HepG2 (cell line): Measurements from ENCODE around the gene TLN1. TPM values are rescaled to one million over a fixed set of nuclear protein-coding genes. Genes with fewer than 3 reads are reported as not detected.

ENCODE experiments used
- DMAP1 ChIP-seq: IDR thresholded peaks from 2 replicates; pipeline ENCODE4 v1.6.1; 2016
- ELF3 ChIP-seq: IDR thresholded peaks from 2 replicates; pipeline ENCODE4 v1.6.1; 2016; ENCODE audit warnings: missing genetic modification reagents, missing compliant biosample characterization
- FLYWCH1 ChIP-seq: sonication (generic); formaldehyde crosslinking; IDR thresholded peaks from 2 replicates; pipeline ENCODE4 v1.8.1; 2023; ENCODE audit warnings: mild to moderate bottlenecking, missing genetic modification reagents
- FOXA1 ChIP-seq, 2 experiments: fragments of 450-650 bp in 1 of 2; sonication (generic) in 1 of 2; formaldehyde crosslinking in 1 of 2; IDR thresholded peaks; 2 replicates each; pipeline versions ENCODE4 v1.4.0 to v1.6.1; 2016 to 2020; ENCODE audit warnings: missing genetic modification reagents in 1 of 2
- GLMP ChIP-seq: sonication (generic); formaldehyde crosslinking; IDR thresholded peaks from 2 replicates; pipeline ENCODE4 v1.9.0; 2021; ENCODE audit warnings: missing genetic modification reagents, mild to moderate bottlenecking, borderline replicate concordance
- JDP2 ChIP-seq: sonication (generic); formaldehyde crosslinking; IDR thresholded peaks from 2 replicates; pipeline ENCODE4 v1.8.1; 2022; ENCODE audit warnings: missing genetic modification reagents, borderline replicate concordance
- JUNB ChIP-seq: sonication (generic); formaldehyde crosslinking; IDR thresholded peaks from 2 replicates; pipeline ENCODE4 v1.8.0; 2022; ENCODE audit warnings: missing genetic modification reagents, mild to moderate bottlenecking, borderline replicate concordance
- KLF13 ChIP-seq: sonication (generic); formaldehyde crosslinking; IDR thresholded peaks from 2 replicates; pipeline ENCODE4 v1.4.0; 2020; ENCODE audit warnings: mild to moderate bottlenecking, missing genetic modification reagents
- MATR3 ChIP-seq: sonication (generic); formaldehyde crosslinking; IDR thresholded peaks from 2 replicates; pipeline ENCODE4 v1.4.0; 2020; ENCODE audit warnings: missing genetic modification reagents
- NBN ChIP-seq: fragments of 450-650 bp; conservative IDR thresholded peaks from 2 replicates; pipeline ENCODE4 v1.6.1; 2017
- NFATC3 ChIP-seq: sonication (generic); formaldehyde crosslinking; IDR thresholded peaks from 2 replicates; pipeline ENCODE4 v1.5.1; 2020; ENCODE audit warnings: mild to moderate bottlenecking, missing genetic modification reagents
- PHF8 ChIP-seq: sonication (generic); formaldehyde crosslinking; IDR thresholded peaks from 2 replicates; pipeline ENCODE4 v1.5.0; 2020; ENCODE audit warnings: missing genetic modification reagents
- PPARG ChIP-seq: conservative IDR thresholded peaks from 2 replicates; pipeline ENCODE4 v1.6.1; 2016; ENCODE audit warnings: missing biosample characterization, missing genetic modification reagents
- SMAD1 ChIP-seq: sonication (generic); formaldehyde crosslinking; IDR thresholded peaks from 2 replicates; pipeline ENCODE4 v1.4.0; 2020; ENCODE audit warnings: missing genetic modification reagents, low read depth, mild to moderate bottlenecking, borderline replicate concordance
- SOX5 ChIP-seq: IDR thresholded peaks from 2 replicates; pipeline ENCODE4 v1.6.1; 2016; ENCODE audit warnings: borderline replicate concordance
- STAG1 ChIP-seq: sonication (generic); formaldehyde crosslinking; IDR thresholded peaks from 2 replicates; pipeline ENCODE4 v1.4.0; 2020; ENCODE audit warnings: missing genetic modification reagents
- TCF12 ChIP-seq, 2 experiments: fragments of 450-650 bp in 1 of 2; sonication (generic) in 1 of 2; formaldehyde crosslinking in 1 of 2; IDR thresholded peaks; 2 replicates each; pipeline versions ENCODE4 v1.6.1 to v1.8.0; 2017 to 2022; ENCODE audit warnings: antibody characterized with exemption in 1 of 2, mild to moderate bottlenecking in 1 of 2, missing genetic modification reagents in 1 of 2, moderate library complexity in 1 of 2
- U2AF2 ChIP-seq: fragments of 200-400 bp; formaldehyde crosslinking; IDR thresholded peaks from 2 replicates; pipeline ENCODE4 v1.6.1; 2017; ENCODE audit warnings: low read depth, mild to moderate bottlenecking, low read length
- UBTF ChIP-seq: sonication (generic); formaldehyde crosslinking; IDR thresholded peaks from 2 replicates; pipeline ENCODE4 v1.4.0; 2020; ENCODE audit warnings: mild to moderate bottlenecking, missing genetic modification reagents
- ZBTB42 ChIP-seq: sonication (generic); formaldehyde crosslinking; IDR thresholded peaks from 2 replicates; pipeline ENCODE4 v1.5.0; 2020; ENCODE audit warnings: mild to moderate bottlenecking, missing genetic modification reagents
- ZFP82 ChIP-seq: sonication (generic); formaldehyde crosslinking; IDR thresholded peaks from 2 replicates; pipeline ENCODE4 v1.5.1; 2020; ENCODE audit warnings: mild to moderate bottlenecking, missing genetic modification reagents, borderline replicate concordance
- ZNF121 ChIP-seq: sonication (generic); formaldehyde crosslinking; IDR thresholded peaks from 2 replicates; pipeline ENCODE4 v1.5.0; 2020; ENCODE audit warnings: mild to moderate bottlenecking, missing genetic modification reagents
- ZNF138 ChIP-seq: sonication (generic); formaldehyde crosslinking; IDR thresholded peaks from 2 replicates; pipeline ENCODE4 v1.5.0; 2020; ENCODE audit warnings: mild to moderate bottlenecking, low read depth, missing genetic modification reagents
- ZNF350 ChIP-seq: sonication (generic); formaldehyde crosslinking; IDR thresholded peaks from 2 replicates; pipeline ENCODE4 v1.4.0; 2020; ENCODE audit warnings: mild to moderate bottlenecking, low read depth, missing genetic modification reagents, borderline replicate concordance
- ZNF598 ChIP-seq: sonication (generic); formaldehyde crosslinking; IDR thresholded peaks from 2 replicates; pipeline ENCODE4 v1.5.1; 2020; ENCODE audit warnings: mild to moderate bottlenecking, missing genetic modification reagents, borderline replicate concordance
- ZNF720 ChIP-seq: sonication (generic); formaldehyde crosslinking; IDR thresholded peaks from 2 replicates; pipeline ENCODE4 v1.4.0; 2020; ENCODE audit warnings: missing genetic modification reagents
- ZNF746 ChIP-seq: sonication (generic); formaldehyde crosslinking; IDR thresholded peaks from 2 replicates; pipeline ENCODE4 v1.8.0; 2022; ENCODE audit warnings: mild to moderate bottlenecking, missing genetic modification reagents
- ZNF768 ChIP-seq: sonication (generic); formaldehyde crosslinking; IDR thresholded peaks from 2 replicates; pipeline ENCODE4 v1.4.0; 2020; ENCODE audit warnings: missing genetic modification reagents
- ZNF780A ChIP-seq: sonication (generic); formaldehyde crosslinking; IDR thresholded peaks from 2 replicates; pipeline ENCODE4 v1.8.0; 2022; ENCODE audit warnings: mild to moderate bottlenecking, missing genetic modification reagents, moderate library complexity
- ZNF891 ChIP-seq: sonication (generic); formaldehyde crosslinking; IDR thresholded peaks from 2 replicates; pipeline ENCODE4 v1.5.0; 2020; ENCODE audit warnings: mild to moderate bottlenecking, missing genetic modification reagents
- polyA plus RNA-seq, 8 experiments: library from polyadenylated mRNA; depleted of rRNA in 3 of 8; stranded (reverse) in 7 of 8; unstranded in 1 of 8; fragments of >200 nt; fragmentation: Illumina TruSeq in 4 of 8; extraction: Trizol in 4 of 8; gene quantifications; 2 replicates each; pipeline versions ENCODE4 v1.2.1 to v1.2.3, GENCODE V29; 2011 to 2016; ENCODE audit warnings: low read depth in 4 of 8, missing spikeins in 1 of 8, mixed read lengths in 1 of 8; ENCODE audit not compliant: insufficient read depth in 1 of 8
- total RNA-seq, 5 experiments: library from RNA; depleted of rRNA; stranded (reverse); fragments of >200 nt; fragmentation: Illumina TruSeq; extraction: Trizol; gene quantifications; 2 replicates each; pipeline ENCODE4 v1.2.3, GENCODE V29; 2016; ENCODE audit warnings: low read depth in 1 of 5

TLN1 gene
- total and polyA plus RNA-seq, 2 of the 13 experiments (the other 11 are each of a cell fraction or from before 2014, with no cell fraction given), result 35.2 to 51.8 TPM

- TF ChIP-seq UBTF (peak; percentile 83), ZNF598 (CRISPR knock-in tag) (no peak; the same call in 1 of the 2 replicates), JDP2 (CRISPR knock-in tag) (no peak; the same call in 1 of the 2 replicates), ZNF780A (CRISPR knock-in tag) (no peak), ZFP82 (CRISPR knock-in tag) (no peak), ZNF891 (CRISPR knock-in tag) (no peak), FLYWCH1 (CRISPR knock-in tag) (no peak), ZNF720 (CRISPR knock-in tag) (no peak), ZNF121 (CRISPR knock-in tag) (no peak), ZNF138 (CRISPR knock-in tag) (no peak; the same call in 1 of the 2 replicates), U2AF2 (no peak), KLF13 (CRISPR knock-in tag) (no peak), JUNB (no peak), DMAP1 (CRISPR knock-in tag) (peak; percentile 49; the same call in 1 of the 2 replicates), ZNF746 (CRISPR knock-in tag) (no peak), ZNF350 (CRISPR knock-in tag) (no peak), NBN (no peak), ELF3 (peak; percentile 5), TCF12 (IDR thresholded peaks at IDR 0.05) (no peak), TCF12 (CRISPR knock-in tag; IDR thresholded peaks at IDR 0.05) (no peak), ZBTB42 (CRISPR knock-in tag) (no peak), ZNF768 (CRISPR knock-in tag) (no peak), STAG1 (no peak), PPARG (CRISPR knock-in tag) (no peak), FOXA1 (IDR thresholded peaks at IDR 0.05) (no peak), FOXA1 (CRISPR knock-in tag; IDR thresholded peaks at IDR 0.05) (no peak), SOX5 (CRISPR knock-in tag) (no peak), SMAD1 (no peak), GLMP (no peak), NFATC3 (CRISPR knock-in tag) (no peak), MATR3 (CRISPR knock-in tag) (no peak), PHF8 (CRISPR knock-in tag) (peak; percentile 95)
These were observed 17.0 kb upstream of the TLN1 start, which contains the start of the genes GBA2 and RGP1 (continued) for GRCh38 chr9:35748858-35749514.
